Natural killer cell treated with Interleukin-12 subunit alpha and Interleukin-12 subunit beta and Interleukin-15 and Interleukin-18, amount 100 ng/mL, for 72 hours (primary cell): Measurements from ENCODE around the gene SLIT3. TPM values are rescaled to one million over a fixed set of nuclear protein-coding genes. Genes with fewer than 3 reads are reported as not detected.

ENCODE experiments used
- ATAC-seq, 2 donors: fragments of 150-1000 bp; cut with Tn5 transposase in 1 of 2; sonication (Bioruptor Pico), chemical (Tn5 transposase) in 1 of 2; 2 replicates each; pipeline ENCODE4 v1.10.0; 2021
- DNase-seq: peaks from one replicate; pipeline ENCODE4 v3.0.0; 2022; ENCODE audit warnings: low spot score
- H3K27ac Mint-ChIP-seq, 2 donors: 1 replicate in 1 of 2; 2 replicates in 1 of 2; pipeline ENCODE4 v1.8.0; 2022; ENCODE audit warnings: mixed read lengths in 2 of 2, mild to moderate bottlenecking in 1 of 2, moderate library complexity in 1 of 2
- H3K27me3 Mint-ChIP-seq, 2 donors: 1 replicate in 1 of 2; 2 replicates in 1 of 2; pipeline ENCODE4 v1.8.0; 2022; ENCODE audit warnings: mixed read lengths in 2 of 2
- H3K36me3 Mint-ChIP-seq: one replicate; pipeline ENCODE4 v1.8.0; 2022; ENCODE audit warnings: mixed read lengths
- H3K4me1 Mint-ChIP-seq, 2 donors: 1 replicate in 1 of 2; 2 replicates in 1 of 2; pipeline ENCODE4 v1.8.0; 2022; ENCODE audit warnings: low read depth in 2 of 2, mixed read lengths in 2 of 2, mild to moderate bottlenecking in 1 of 2
- H3K4me3 Mint-ChIP-seq: one replicate; pipeline ENCODE4 v1.8.0; 2022; ENCODE audit warnings: mixed read lengths
- H3K9me3 Mint-ChIP-seq: 2 replicates; pipeline ENCODE4 v1.8.0; 2022; ENCODE audit warnings: mixed read lengths
- total RNA-seq, 2 donors: library from RNA; stranded (reverse); gene quantifications; one replicate each; pipeline ENCODE4 v1.2.3, GENCODE V29; 2022

SLIT3 gene
- total RNA-seq, 2 donors from 2014 or later, result 0.14 TPM; not detected in 1

DNA sequence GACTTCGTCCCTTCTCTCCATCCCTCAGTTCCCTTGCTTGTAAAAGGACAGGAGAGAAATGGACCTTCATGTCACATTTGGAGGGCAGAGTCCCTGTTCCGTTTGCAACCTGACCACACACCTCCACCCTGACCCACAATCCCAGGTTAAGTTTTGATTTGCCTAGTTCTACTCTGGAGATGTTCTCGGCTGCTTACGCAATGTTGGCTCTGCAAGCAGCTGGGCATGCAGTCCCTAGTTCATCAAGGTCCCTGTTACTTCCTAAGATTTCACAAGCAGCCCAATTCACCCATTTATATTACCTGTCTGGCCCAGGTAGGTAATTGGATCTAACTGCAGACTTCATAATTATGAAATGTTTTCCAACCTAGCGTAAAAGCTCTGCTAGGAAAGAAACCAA is 28.8 kb downstream of the SLIT3 start:
- DNase-seq (no peak), ATAC-seq (no peak)
- Mint-ChIP-seq H3K36me3 (no peaks in the 10 kb centered on the region), H3K27ac (no peak overlapping the region), H3K9me3 (no peaks in the 10 kb centered on the region), H3K4me1 (no peaks in the 10 kb centered on the region), H3K4me3 (no peak overlapping the region), H3K27me3 (peaks cover 0 to 9% of the 10 kb centered on the region in 2 donors)

DNA sequence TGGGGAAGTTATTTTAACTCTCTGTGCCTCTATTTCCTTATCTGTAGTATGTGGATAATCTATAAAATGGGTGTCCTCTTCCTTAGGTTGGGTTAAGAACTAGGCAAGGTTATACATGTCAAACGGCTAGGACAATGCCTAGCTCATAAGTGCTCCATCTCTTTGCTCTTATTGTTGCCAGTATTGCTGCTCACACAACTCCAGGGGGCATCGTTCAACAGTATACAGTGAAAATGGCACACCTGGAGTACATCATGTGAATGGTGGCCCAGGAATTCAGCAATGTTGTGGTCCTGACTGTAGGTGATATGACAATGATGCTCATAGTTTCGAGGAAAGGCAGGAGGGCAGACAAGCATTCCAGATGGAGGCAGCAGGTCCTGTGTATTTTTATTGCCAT is 30.1 kb downstream of the SLIT3 start:
- Mint-ChIP-seq H3K36me3 (no peaks in the 10 kb centered on the region), H3K27me3 (peaks cover 0 to 10% of the 10 kb centered on the region in 2 donors), H3K4me3 (no peak overlapping the region), H3K4me1 (no peaks in the 10 kb centered on the region), H3K9me3 (no peaks in the 10 kb centered on the region), H3K27ac (no peak overlapping the region)
- DNase-seq (no peak), ATAC-seq (no peak)

DNA sequence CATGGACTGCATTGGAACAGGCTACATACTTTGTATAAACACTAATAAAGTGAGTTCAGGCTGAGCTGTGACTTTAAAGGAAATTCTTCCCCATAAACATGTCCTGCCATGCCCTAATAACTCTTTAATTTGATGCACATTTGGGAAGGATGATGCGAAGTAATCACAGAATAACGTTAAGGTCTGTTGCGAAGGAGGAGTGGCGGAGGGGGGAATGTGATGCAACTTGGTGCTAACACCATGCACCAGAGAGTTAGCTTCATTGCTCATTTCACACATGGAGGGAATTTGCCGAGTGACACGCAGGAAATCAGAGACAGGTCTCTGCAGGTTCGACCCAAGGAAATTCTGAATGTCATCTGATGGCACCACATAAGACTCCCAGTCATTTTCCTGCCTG is 32.9 kb downstream of the SLIT3 start:
- no peak overlapping the region for H3K27ac Mint-ChIP-seq

DNA sequence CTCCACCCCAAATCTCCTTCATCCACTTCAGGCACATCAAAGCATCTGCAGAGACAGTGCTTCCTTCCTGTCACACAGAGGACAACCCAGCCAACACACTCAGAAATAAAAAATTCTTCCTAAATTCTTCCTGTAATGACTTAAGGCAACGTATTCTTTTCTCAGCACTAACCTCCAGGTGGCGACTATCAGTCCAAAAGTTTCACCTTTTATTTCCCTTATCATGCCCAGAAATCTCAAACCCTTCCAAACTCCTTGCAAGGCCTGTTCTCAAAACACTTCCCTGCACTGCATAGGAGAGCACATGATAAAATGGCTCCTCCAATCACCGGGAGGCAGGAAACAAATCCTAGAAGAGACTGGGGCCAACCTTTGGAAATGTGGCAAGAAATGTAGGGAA is 35.1 kb downstream of the SLIT3 start:
- no peak for DNase-seq
- ATAC-seq, result no peak
- Mint-ChIP-seq H3K27me3 (peaks cover 6 to 24% of the 10 kb centered on the region in 2 donors), H3K4me1 (no peaks in the 10 kb centered on the region), H3K9me3 (no peaks in the 10 kb centered on the region), H3K27ac (no peak overlapping the region), H3K36me3 (no peaks in the 10 kb centered on the region), H3K4me3 (no peak overlapping the region)

More for the DNA sequence above, 32.9 kb downstream of the SLIT3 start:
- no peaks in the 10 kb centered on the region for H3K9me3 Mint-ChIP-seq
- H3K27me3 Mint-ChIP-seq, result peaks cover 3 to 10% of the 10 kb centered on the region in 2 donors
- no peaks in the 10 kb centered on the region for H3K36me3 Mint-ChIP-seq
- no peaks in the 10 kb centered on the region for H3K4me1 Mint-ChIP-seq
- no peak for ATAC-seq
- no peak for DNase-seq
- H3K4me3 Mint-ChIP-seq, result no peak overlapping the region

DNA sequence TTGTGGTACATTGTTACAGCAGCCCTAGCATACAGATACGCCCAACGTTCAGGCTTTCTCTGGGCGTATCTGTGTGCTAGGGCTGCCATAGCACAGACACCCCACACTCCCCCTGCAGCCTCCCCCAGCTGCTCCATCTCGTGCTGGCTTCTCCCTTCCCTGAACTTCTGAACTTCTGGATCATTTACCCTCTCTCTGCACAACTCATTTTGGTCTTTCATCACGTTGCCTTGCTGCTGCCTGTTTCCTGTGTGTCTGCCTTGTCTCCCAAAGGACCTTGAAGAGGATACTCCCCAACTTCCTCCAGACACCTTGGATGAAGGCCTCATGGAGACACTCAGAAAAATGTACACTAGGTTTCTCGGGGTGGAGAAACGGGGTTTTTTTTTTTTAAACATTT is 37.3 kb downstream of the SLIT3 start:
- ATAC-seq, result no peak
- H3K36me3 Mint-ChIP-seq, result no peaks in the 10 kb centered on the region
- no peaks in the 10 kb centered on the region for H3K9me3 Mint-ChIP-seq
- peaks cover 11 to 24% of the 10 kb centered on the region in 2 donors for H3K27me3 Mint-ChIP-seq
- no peak overlapping the region for H3K27ac Mint-ChIP-seq
- DNase-seq, result no peak
- H3K4me1 Mint-ChIP-seq, result no peaks in the 10 kb centered on the region
- no peak overlapping the region for H3K4me3 Mint-ChIP-seq

DNA sequence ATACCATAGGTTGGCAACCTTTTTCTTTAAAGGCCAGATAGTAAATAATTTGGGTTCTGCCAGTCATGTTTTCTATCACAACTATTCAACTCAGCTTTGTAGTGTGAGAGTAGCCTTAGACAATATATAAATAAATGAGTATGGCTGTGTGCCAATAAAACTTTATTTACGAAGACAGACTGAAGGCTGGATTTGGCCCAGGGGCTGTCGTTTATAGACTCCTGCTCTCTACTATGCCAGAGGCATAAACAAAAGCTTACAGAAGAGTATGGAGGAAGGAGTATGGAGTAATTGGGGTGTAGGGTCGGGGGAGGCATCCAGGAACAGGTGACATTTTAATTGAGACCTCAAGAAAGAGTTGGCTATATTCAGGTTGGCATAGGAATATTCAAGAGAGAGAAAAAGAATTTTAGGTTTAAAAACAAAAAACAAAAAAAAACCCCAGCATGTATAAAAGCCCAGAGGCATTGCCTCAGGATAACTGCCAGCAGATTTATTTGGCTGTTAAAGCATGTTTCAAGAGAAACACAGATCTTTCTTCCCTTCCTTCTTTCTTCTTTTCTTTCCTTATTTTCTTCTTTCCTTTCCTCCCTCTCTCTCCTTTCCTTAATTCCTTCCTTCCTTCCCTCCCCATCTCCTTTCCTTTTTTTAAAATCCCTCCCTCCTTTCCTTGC is 39.9 kb downstream of the SLIT3 start:
- H3K4me1 Mint-ChIP-seq, result no peaks in the 10 kb centered on the region
- H3K27ac Mint-ChIP-seq, result no peak overlapping the region
- peaks cover 13 to 14% of the 10 kb centered on the region in 2 donors for H3K27me3 Mint-ChIP-seq
- H3K4me3 Mint-ChIP-seq, result no peak overlapping the region
- DNase-seq (no peak), ATAC-seq (no peak)
- H3K9me3 Mint-ChIP-seq, result no peaks in the 10 kb centered on the region
- no peaks in the 10 kb centered on the region for H3K36me3 Mint-ChIP-seq

DNA sequence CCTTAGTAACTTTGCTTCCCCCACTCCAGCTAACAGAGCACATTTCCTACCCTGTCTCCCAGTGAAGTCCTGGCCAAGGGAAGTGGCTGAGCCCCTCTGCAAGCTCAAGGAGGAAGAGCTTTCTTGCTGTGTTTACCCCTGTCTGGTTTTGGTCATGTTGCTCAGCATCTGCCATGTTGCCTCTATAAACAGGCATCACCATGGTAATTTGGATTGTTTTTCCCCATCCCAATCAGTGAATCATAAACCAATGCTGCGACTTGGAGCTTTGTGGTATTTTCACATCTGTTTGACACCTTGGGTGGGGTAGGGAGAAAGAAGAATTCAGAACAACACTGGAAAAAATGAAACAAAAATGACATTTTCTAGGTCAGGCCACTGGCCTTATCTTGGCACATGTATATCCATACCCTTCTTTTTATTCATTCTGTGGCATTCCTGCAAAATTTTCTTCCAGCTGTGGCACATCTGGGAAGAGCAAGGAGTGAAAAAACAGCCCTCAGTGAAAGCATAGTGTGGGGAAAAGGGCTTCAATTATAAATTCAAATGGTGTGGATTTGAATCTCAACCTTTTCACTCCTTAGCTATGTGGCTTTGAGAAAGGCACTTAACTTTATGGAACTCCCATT is 42.5 kb downstream of the SLIT3 start:
- Mint-ChIP-seq H3K36me3 (no peaks in the 10 kb centered on the region), H3K27ac (no peak overlapping the region), H3K27me3 (peaks cover 10 to 14% of the 10 kb centered on the region in 2 donors), H3K9me3 (no peaks in the 10 kb centered on the region), H3K4me1 (no peaks in the 10 kb centered on the region), H3K4me3 (no peak overlapping the region)
- ATAC-seq, result no peak
- no peak for DNase-seq

DNA sequence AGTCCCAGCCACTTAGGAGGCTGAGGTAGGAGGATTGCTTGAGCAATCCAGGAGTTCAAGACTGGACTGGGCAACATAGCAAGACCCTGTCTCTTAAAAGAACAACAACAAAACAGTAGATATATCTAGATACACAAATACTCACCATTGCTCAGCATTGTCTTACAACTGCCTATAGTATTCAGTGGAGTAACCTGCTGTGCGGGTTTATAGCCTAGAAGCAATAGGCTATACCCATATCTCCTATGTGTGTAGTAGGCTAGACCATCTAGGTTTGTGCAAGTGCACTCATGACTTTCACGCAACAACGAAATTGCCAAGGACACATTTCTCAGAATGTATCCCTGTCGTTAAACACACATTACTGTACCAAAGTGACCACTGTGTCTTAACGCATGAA is 44.7 kb downstream of the SLIT3 start:
- no peak for DNase-seq
- Mint-ChIP-seq H3K9me3 (no peaks in the 10 kb centered on the region), H3K27ac (no peak overlapping the region), H3K36me3 (no peaks in the 10 kb centered on the region), H3K4me1 (no peaks in the 10 kb centered on the region), H3K27me3 (peaks cover 2 to 7% of the 10 kb centered on the region in 2 donors), H3K4me3 (no peak overlapping the region)
- no peak for ATAC-seq

DNA sequence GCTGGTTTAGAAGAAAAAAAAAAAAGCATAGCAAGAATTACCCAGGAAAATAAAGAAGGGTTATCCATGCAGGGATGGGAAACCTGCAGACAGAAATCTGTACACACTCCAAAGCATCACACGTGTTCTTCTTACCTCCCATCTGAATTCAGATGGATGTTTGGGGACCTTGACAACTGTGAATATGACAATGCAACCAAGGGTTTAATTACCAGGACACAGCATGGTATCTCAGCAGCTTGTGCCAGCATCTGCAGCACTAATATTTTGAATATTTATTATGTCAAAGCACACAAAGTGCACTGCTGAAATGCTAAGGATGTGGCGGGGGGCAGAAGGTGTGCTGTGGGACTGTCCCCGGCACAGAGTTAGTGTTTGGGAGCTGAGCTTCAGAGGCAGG is 47.9 kb downstream of the SLIT3 start:
- DNase-seq (no peak), ATAC-seq (no peak)
- Mint-ChIP-seq H3K4me3 (no peak overlapping the region), H3K4me1 (no peaks in the 10 kb centered on the region), H3K9me3 (peaks cover 3% of the 10 kb centered on the region), H3K36me3 (no peaks in the 10 kb centered on the region), H3K27me3 (peaks cover 5 to 6% of the 10 kb centered on the region in 2 donors), H3K27ac (no peak overlapping the region)

DNA sequence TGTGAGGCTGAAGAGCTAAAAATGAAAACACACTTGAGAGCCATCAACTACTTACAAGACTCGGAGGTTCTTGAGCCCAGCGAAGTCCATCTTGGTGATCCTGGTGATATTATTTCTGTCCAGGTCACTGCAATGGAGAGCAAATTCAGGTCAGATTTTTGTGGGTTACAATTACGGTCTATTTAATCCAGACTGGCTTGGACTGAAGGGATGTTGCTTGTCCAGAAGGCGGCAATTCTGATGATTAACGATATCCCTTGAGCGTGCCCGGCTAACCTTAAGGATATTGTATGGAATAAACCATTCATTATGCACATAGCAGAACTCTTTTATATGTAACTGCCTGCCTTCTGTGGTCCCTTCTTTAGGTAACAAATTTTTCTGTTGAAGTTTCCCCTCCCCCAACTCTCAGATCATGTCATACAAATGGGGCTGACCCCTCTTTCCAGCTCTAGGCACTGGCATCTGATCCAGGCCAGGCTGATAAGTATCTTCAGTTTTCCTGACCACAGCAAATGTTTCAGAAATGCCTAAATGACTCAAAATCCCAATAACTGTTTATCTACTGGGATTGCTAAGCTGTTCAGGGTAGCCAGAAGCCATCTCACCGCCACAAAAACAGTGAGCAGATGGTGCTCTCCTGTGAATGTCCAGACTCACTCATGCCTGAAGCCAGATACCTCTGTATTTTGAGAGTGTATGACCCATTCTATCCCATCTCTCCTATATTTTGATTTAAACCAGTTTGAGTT is 49.4 kb downstream of the SLIT3 start:
- ATAC-seq, result no peak
- no peak for DNase-seq
- Mint-ChIP-seq H3K27ac (no peak overlapping the region), H3K4me1 (no peaks in the 10 kb centered on the region), H3K27me3 (peaks cover 8% of the 10 kb centered on the region in 2 donors), H3K9me3 (peaks cover 7% of the 10 kb centered on the region), H3K4me3 (no peak overlapping the region), H3K36me3 (no peaks in the 10 kb centered on the region)

DNA sequence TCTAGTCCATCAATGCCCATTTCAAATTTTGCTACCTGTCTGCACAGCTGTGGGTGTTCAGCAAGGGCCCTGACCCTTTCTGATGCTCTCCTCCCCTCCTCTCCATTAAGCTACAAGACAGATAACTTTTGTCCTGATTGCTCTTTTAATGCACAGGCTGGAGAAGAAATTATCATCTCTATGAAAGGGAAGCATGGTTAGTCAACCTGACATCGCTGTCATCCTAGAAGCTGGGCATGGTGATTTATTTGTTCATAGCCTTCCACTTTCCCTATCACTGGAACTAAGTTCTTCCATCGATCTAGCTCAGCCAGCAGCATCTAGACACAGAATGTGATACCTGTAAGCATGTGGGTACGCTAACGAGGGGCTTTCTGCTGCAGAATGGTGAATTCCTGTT is 50.1 kb downstream of the SLIT3 start:
- Mint-ChIP-seq H3K27me3 (peaks cover 10 to 12% of the 10 kb centered on the region in 2 donors), H3K36me3 (no peaks in the 10 kb centered on the region), H3K4me3 (no peak overlapping the region), H3K9me3 (peaks cover 7% of the 10 kb centered on the region), H3K4me1 (no peaks in the 10 kb centered on the region), H3K27ac (no peak overlapping the region)
- ATAC-seq (no peak), DNase-seq (no peak)

DNA sequence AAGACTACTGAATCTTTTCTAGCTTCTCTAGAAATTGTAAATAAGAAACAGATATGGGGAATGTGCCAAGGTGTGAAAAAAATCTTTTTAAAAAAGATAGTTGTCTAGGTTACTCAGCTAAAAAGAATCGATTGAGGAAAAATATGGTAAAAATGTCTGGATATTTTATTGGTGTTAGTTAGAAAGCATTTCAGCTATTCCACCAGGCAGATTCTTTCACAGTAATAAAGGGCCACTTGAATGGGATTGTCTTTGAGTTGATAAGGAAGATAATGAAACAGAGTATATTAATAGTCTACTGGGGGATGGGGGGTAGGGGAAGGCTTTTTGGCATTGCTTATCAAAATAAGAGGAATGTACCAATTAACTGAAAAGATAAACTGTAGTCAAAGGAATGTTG is 51.9 kb downstream of the SLIT3 start:
- ATAC-seq (no peak), DNase-seq (no peak)
- H3K4me1 Mint-ChIP-seq, result no peaks in the 10 kb centered on the region
- H3K9me3 Mint-ChIP-seq, result peaks cover 7% of the 10 kb centered on the region
- H3K36me3 Mint-ChIP-seq, result no peaks in the 10 kb centered on the region
- H3K27ac Mint-ChIP-seq, result no peak overlapping the region
- no peak overlapping the region for H3K4me3 Mint-ChIP-seq
- H3K27me3 Mint-ChIP-seq, result peaks cover 19 to 21% of the 10 kb centered on the region in 2 donors

DNA sequence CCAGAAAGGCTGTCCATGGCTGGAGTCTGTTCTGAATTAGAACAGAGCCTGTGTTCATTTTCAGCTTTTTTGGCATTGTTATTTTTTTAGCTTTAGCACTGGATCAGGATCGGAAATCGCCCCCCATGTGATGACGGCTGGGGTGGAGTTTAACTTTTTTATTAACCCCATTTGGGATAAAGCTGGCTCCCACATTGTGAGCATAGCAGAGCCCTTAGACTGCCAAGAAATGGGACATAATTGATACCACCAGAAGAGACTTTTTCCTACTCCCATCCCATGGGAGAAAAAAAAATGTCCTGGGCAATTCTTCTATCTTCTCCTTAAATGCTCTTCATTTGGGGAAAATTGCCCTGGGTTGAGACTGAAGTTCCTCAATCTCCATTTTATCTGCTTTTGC is 52.4 kb downstream of the SLIT3 start:
- Mint-ChIP-seq H3K27ac (no peak overlapping the region), H3K27me3 (peaks cover 19 to 21% of the 10 kb centered on the region in 2 donors), H3K4me1 (no peaks in the 10 kb centered on the region), H3K9me3 (peaks cover 7% of the 10 kb centered on the region), H3K4me3 (no peak overlapping the region), H3K36me3 (no peaks in the 10 kb centered on the region)
- no peak for DNase-seq
- ATAC-seq, result no peak

DNA sequence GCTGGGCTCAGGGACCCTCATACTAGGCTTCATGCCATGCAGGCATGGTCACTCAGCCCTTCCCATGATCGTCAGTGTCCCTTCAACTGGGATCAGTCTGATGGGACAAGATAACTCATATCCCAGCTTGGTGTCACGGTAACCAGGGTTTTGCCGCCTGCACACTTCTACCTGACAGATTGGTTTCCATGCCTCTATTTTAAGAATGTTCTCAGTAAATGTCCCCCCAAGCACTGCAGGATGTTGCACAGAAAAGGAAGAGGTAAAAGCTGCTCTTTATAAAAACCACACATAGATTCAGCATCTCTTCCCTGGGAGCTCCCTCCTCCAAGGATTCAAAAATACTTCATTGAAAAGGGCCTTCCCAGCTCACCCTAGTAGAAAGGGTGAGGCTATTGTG is 56.1 kb downstream of the SLIT3 start:
- no peaks in the 10 kb centered on the region for H3K36me3 Mint-ChIP-seq
- H3K4me3 Mint-ChIP-seq, result no peak overlapping the region
- H3K4me1 Mint-ChIP-seq, result no peaks in the 10 kb centered on the region
- DNase-seq, result no peak
- ATAC-seq, result no peak
- peaks cover 10% of the 10 kb centered on the region for H3K9me3 Mint-ChIP-seq
- no peak overlapping the region for H3K27ac Mint-ChIP-seq
- peaks cover 21 to 43% of the 10 kb centered on the region in 2 donors for H3K27me3 Mint-ChIP-seq
